PC-9 (cell line): ENCODE data around the gene HNRNPC. TPM values are rescaled to one million over a fixed set of nuclear protein-coding genes. Genes with fewer than 3 reads are reported as not detected.

Experiments used
- BruUV-seq: library from RNA; stranded (reverse); fragments of 400-500 nt; replicated peaks from 2 replicates; lab custom pipeline; 2021; lab: Mats Ljungman, UMichigan
- CTCF ChIA-PET: fragments of 300-600 bp; sonication (Branson Sonifier 250); formaldehyde crosslinking; loops from one replicate; lab custom pipeline; 2022; ENCODE audit warnings: antibody characterized with exemption; lab: Charles Lee
- POLR2A ChIA-PET: fragments of 300-600 bp; sonication (Branson Sonifier 250); formaldehyde crosslinking; loops from one replicate; lab custom pipeline; 2022; ENCODE audit warnings: antibody characterized with exemption; ENCODE audit not compliant: unreplicated experiment; lab: Charles Lee
- DNase-seq, 2 experiments: peaks; one replicate each; pipeline versions ENCODE4 v3.0.0 to v3.0.0-alpha.2; 2015 to 2022; ENCODE audit warnings: mixed read lengths in 1 of 2
- H2AFZ ChIP-seq: fragments of 200-600 bp; sonication (generic); 2 replicates; pipeline ENCODE4 v1.8.1; 2017; ENCODE audit warnings: antibody characterized with exemption
- H3F3A ChIP-seq: fragments of 200-600 bp; sonication (generic); 2 replicates; pipeline ENCODE4 v1.8.1; 2017; ENCODE audit warnings: antibody characterized with exemption, mild to moderate bottlenecking, low read depth; ENCODE audit not compliant: insufficient read depth
- H3K27ac ChIP-seq: fragments of 200-600 bp; sonication (generic); 2 replicates; pipeline ENCODE4 v1.6.1; 2016; ENCODE audit warnings: mixed run types
- H3K27me3 ChIP-seq: fragments of 200-600 bp; sonication (generic); 2 replicates; pipeline ENCODE4 v1.6.1; 2016; ENCODE audit warnings: low read depth, mixed run types; ENCODE audit not compliant: insufficient read depth
- H3K36me3 ChIP-seq: fragments of 200-600 bp; sonication (generic); 2 replicates; pipeline ENCODE4 v1.6.1; 2016; ENCODE audit warnings: low read depth, mixed run types
- H3K4me1 ChIP-seq: fragments of 200-600 bp; sonication (generic); replicated peaks from 2 replicates; pipeline ENCODE4 v1.6.1; 2016; ENCODE audit warnings: mixed run types; ENCODE audit not compliant: insufficient read depth
- H3K4me2 ChIP-seq: fragments of 200-600 bp; sonication (generic); 2 replicates; pipeline ENCODE4 v1.6.1; 2017; ENCODE audit warnings: mixed run types
- H3K4me3 ChIP-seq: fragments of 200-600 bp; sonication (generic); 2 replicates; pipeline ENCODE4 v1.6.1; 2016; ENCODE audit warnings: mixed run types
- H3K79me2 ChIP-seq: fragments of 200-600 bp; sonication (generic); 2 replicates; pipeline ENCODE4 v1.6.1; 2017; ENCODE audit warnings: low read depth, mixed run types
- H3K9me2 ChIP-seq: fragments of 200-600 bp; sonication (generic); 2 replicates; pipeline ENCODE4 v1.8.1; 2017; ENCODE audit warnings: mild to moderate bottlenecking; ENCODE audit not compliant: insufficient read depth
- H3K9me3 ChIP-seq: fragments of 200-600 bp; sonication (generic); 2 replicates; pipeline ENCODE4 v1.8.1; 2016; ENCODE audit warnings: low read depth; ENCODE audit not compliant: insufficient read depth
- H4K20me1 ChIP-seq: fragments of 200-600 bp; sonication (generic); 2 replicates; pipeline ENCODE4 v1.8.1; 2017; ENCODE audit not compliant: insufficient read depth
- CTCF ChIP-seq: fragments of 200-600 bp; sonication (generic); conservative IDR thresholded peaks from 2 replicates; pipeline ENCODE4 v1.6.1; 2017; ENCODE audit warnings: mixed run types, antibody characterized with exemption, mild to moderate bottlenecking, moderate library complexity
- EZH2 ChIP-seq: fragments of 200-600 bp; sonication (generic); IDR thresholded peaks from 2 replicates; pipeline ENCODE4 v1.8.0; 2017; ENCODE audit warnings: antibody characterized with exemption, low read depth
- intact Hi-C: fragments of 100-400 bp; cut with micrococcal nuclease; formaldehyde crosslinking; loops from one replicate; pipeline ENCODE4 v1.10.0; 2022; ENCODE audit not compliant: unreplicated experiment
- total RNA-seq: library from RNA; stranded (reverse); gene quantifications from 2 replicates; pipeline ENCODE4 v1.2.3, GENCODE V29; 2021

The HNRNPC gene
- total RNA-seq, 1 experiment from 2014 or later: 550 TPM

GRCh38 chr14:21311614-21312013 is 42.4 kb upstream of the HNRNPC start:
- Histone ChIP-seq H3K36me3 (no peaks in the 10 kb centered on the region), H3K9me3 (no peaks in the 10 kb centered on the region), H3K4me1 (peaks cover 12% of the 10 kb centered on the region), H3K9me2 (no peaks in the 10 kb centered on the region), H3K4me2 (no peak overlapping the region), H4K20me1 (no peaks in the 10 kb centered on the region), H3K79me2 (no peaks in the 10 kb centered on the region), H2AFZ (no peak overlapping the region), H3K27ac (no peak overlapping the region), H3K4me3 (no peak overlapping the region), H3K27me3 (no peaks in the 10 kb centered on the region), H3F3A (peaks cover 10% of the 10 kb centered on the region)
- intact Hi-C loops: no loop called here
- ChIA-PET CTCF (no interaction called here), POLR2A (no interaction called here)
- BruUV-seq: no TSS peak
- no peak for DNase-seq
- no peak for TF ChIP-seq EZH2
- TF ChIP-seq CTCF: no peak

GRCh38 chr14:21309956-21310355 is 40.7 kb upstream of the HNRNPC start:
- Histone ChIP-seq H3F3A (peaks cover 10% of the 10 kb centered on the region), H2AFZ (no peak overlapping the region), H3K36me3 (no peaks in the 10 kb centered on the region), H3K27me3 (no peaks in the 10 kb centered on the region), H3K79me2 (no peaks in the 10 kb centered on the region), H3K27ac (no peak overlapping the region), H3K4me3 (no peak overlapping the region), H4K20me1 (no peaks in the 10 kb centered on the region), H3K9me2 (no peaks in the 10 kb centered on the region), H3K4me1 (peaks cover 12% of the 10 kb centered on the region), H3K9me3 (no peaks in the 10 kb centered on the region), H3K4me2 (no peak overlapping the region)
- ChIA-PET POLR2A (no interaction called here), CTCF (no interaction called here)
- TF ChIP-seq CTCF (no peak), EZH2 (no peak)
- no peak for DNase-seq
- no TSS peak for BruUV-seq
- intact Hi-C loops: loop anchor here (2.0 kb wide), 1 partner anchor 73 kb away; no protein-coding TSS in a partner anchor

GRCh38 chr14:21309238-21309636 is 40.0 kb upstream of the HNRNPC start:
- Histone ChIP-seq H2AFZ (peak overlapping the region; percentile 94), H3K79me2 (no peaks in the 10 kb centered on the region), H3K9me3 (no peaks in the 10 kb centered on the region), H3K4me2 (peak overlapping the region; percentile 71), H3K36me3 (no peaks in the 10 kb centered on the region), H3K4me3 (peak overlapping the region; percentile 52; the same call in 1 of the 2 replicates), H3F3A (peaks cover 10% of the 10 kb centered on the region), H4K20me1 (no peaks in the 10 kb centered on the region), H3K9me2 (no peaks in the 10 kb centered on the region), H3K27ac (peak overlapping the region; percentile 64), H3K4me1 (peaks cover 12% of the 10 kb centered on the region), H3K27me3 (no peaks in the 10 kb centered on the region)
- intact Hi-C loops: loop anchor here (2.0 kb wide), 1 partner anchor 74 kb away; no protein-coding TSS in a partner anchor
- CTCF ChIA-PET: interaction anchor here (0.7 kb wide), 1 partner anchor 128 kb away, joined by 3 read pairs; no protein-coding TSS in a partner anchor
- TSS peak; percentile 75 for BruUV-seq
- DNase-seq: no peak
- POLR2A ChIA-PET: interaction anchor here (0.7 kb wide), 2 partner anchors 11 to 128 kb away, joined by 4 to 7 read pairs; no protein-coding TSS in a partner anchor
- TF ChIP-seq EZH2 (no peak), CTCF (no peak)
